Left ventricle myocardium inferior (tissue), 1 donor: ENCODE measurements around the gene COMMD7. TPM values are rescaled to one million over a fixed set of nuclear protein-coding genes. Genes with fewer than 3 reads are reported as not detected.
"Not testable (repeated sequence)": the region's sequence is repeated elsewhere in the genome, so short reads cannot be mapped to it uniquely, and the experiment has no call there.

ENCODE experiments used
- DNase-seq: peaks from one replicate; pipeline ENCODE4 v3.0.0-alpha.2; 2020
- H3K27ac ChIP-seq: fragments of 200-600 bp; replicated peaks from 2 replicates; pipeline ENCODE4 v1.8.0; 2021
- H3K27me3 ChIP-seq: fragments of 200-600 bp; 2 replicates; pipeline ENCODE4 v1.8.0; 2021; ENCODE audit warnings: low read depth
- H3K36me3 ChIP-seq: fragments of 200-600 bp; 2 replicates; pipeline ENCODE4 v1.8.0; 2021
- H3K4me1 ChIP-seq: fragments of 200-600 bp; 2 replicates; pipeline ENCODE4 v1.8.0; 2021
- H3K4me3 ChIP-seq: fragments of 200-600 bp; 2 replicates; pipeline ENCODE4 v1.8.0; 2021; ENCODE audit warnings: mild to moderate bottlenecking, moderate library complexity
- H3K9me3 ChIP-seq: fragments of 200-600 bp; replicated peaks from 2 replicates; pipeline ENCODE4 v1.8.0; 2021
- CTCF ChIP-seq: fragments of 200-600 bp; IDR thresholded peaks from 2 replicates; pipeline ENCODE4 v1.8.0; 2021; ENCODE audit warnings: antibody characterized with exemption, mild to moderate bottlenecking, borderline replicate concordance
- intact Hi-C: fragments of 100-400 bp; cut with micrococcal nuclease; formaldehyde crosslinking; loops from one replicate; pipeline ENCODE4 v1.11.0; 2022
- total RNA-seq: library from RNA; stranded (reverse); fragmentation: NEBNext Ultra II Directional; extraction: Animal tissue kit (Norgen Biotek cat#: 25700); gene quantifications from one replicate; pipeline ENCODE4 v1.2.1, GENCODE V29; 2021
- donor health status: DM: no; HTN: yes; CAD: no; lungs with severe emphysema.

Gene COMMD7
- total RNA-seq, 1 donor from 2014 or later: 47.2 TPM

- Histone ChIP-seq H3K27ac (peak overlapping the region; percentile 75), H3K4me3 (no peak overlapping the region), H3K27me3 (no peaks in the 10 kb centered on the region), H3K9me3 (no peaks in the 10 kb centered on the region), H3K4me1 (peaks cover 34% of the 10 kb centered on the region), H3K36me3 (peaks cover 29% of the 10 kb centered on the region)
- no peak for TF ChIP-seq CTCF
- intact Hi-C loops: no loop called here
- DNase-seq: no peak
These were observed 35.3 kb downstream of the COMMD7 start for GRCh38 chr20:32707691-32708581.

- Histone ChIP-seq H3K4me3 (no peak overlapping the region), H3K4me1 (peaks cover 34% of the 10 kb centered on the region), H3K36me3 (peaks cover 34% of the 10 kb centered on the region), H3K9me3 (no peaks in the 10 kb centered on the region), H3K27me3 (no peaks in the 10 kb centered on the region), H3K27ac (no peak overlapping the region)
- DNase-seq: no peak
- intact Hi-C loops: no loop called here
- no peak for TF ChIP-seq CTCF
These were observed 36.8 kb downstream of the COMMD7 start for GRCh38 chr20:32706486-32706885.

GRCh38 chr20:32702706-32703425, 40.4 kb downstream of the COMMD7 start:
- intact Hi-C loops: no loop called here
- DNase-seq: no peak
- H3K9me3 ChIP-seq: no peaks in the 10 kb centered on the region
- H3K27ac ChIP-seq: no peak overlapping the region
- peaks cover 49% of the 10 kb centered on the region for H3K36me3 ChIP-seq
- TF ChIP-seq CTCF: no peak
- peaks cover 6% of the 10 kb centered on the region for H3K4me1 ChIP-seq
- no peak overlapping the region for H3K4me3 ChIP-seq
- no peaks in the 10 kb centered on the region for H3K27me3 ChIP-seq

GRCh38 chr20:32697608-32698007, 45.7 kb downstream of the COMMD7 start:
- H3K4me1 ChIP-seq: no peaks in the 10 kb centered on the region
- TF ChIP-seq CTCF: no peak
- H3K27me3 ChIP-seq: no peaks in the 10 kb centered on the region
- H3K27ac ChIP-seq: no peak overlapping the region
- no peaks in the 10 kb centered on the region for H3K9me3 ChIP-seq
- H3K36me3 ChIP-seq: peaks cover 25% of the 10 kb centered on the region
- intact Hi-C loops: no loop called here
- no peak overlapping the region for H3K4me3 ChIP-seq
- DNase-seq: no peak

- H3K4me1 ChIP-seq: no peaks in the 10 kb centered on the region
- no peaks in the 10 kb centered on the region for H3K9me3 ChIP-seq
- H3K27me3 ChIP-seq: no peaks in the 10 kb centered on the region
- TF ChIP-seq CTCF: no peak
- peaks cover 13% of the 10 kb centered on the region for H3K36me3 ChIP-seq
- DNase-seq: no peak
- H3K4me3 ChIP-seq: no peak overlapping the region
- intact Hi-C loops: no loop called here
- H3K27ac ChIP-seq: no peak overlapping the region
These were observed 48.2 kb downstream of the COMMD7 start for GRCh38 chr20:32695089-32695488.

GRCh38 chr20:32688966-32689365, 54.3 kb downstream of the COMMD7 start:
- H3K27ac ChIP-seq, H3K27me3 ChIP-seq, H3K4me1 ChIP-seq, DNase-seq, H3K36me3 ChIP-seq, H3K9me3 ChIP-seq, intact Hi-C loops, H3K4me3 ChIP-seq: not testable (repeated sequence)
